GM13977 (cell line): ENCODE data around the gene RNGTT.

Experiments
- DNase-seq: peaks from one replicate; pipeline ENCODE4 v3.0.0; 2012; ENCODE audit warnings: low spot score
- in situ Hi-C: fragments of 300-500 bp; cut with MboI; formaldehyde crosslinking; loops from one replicate; pipeline ENCODE4 v1.12.0; 2022; ENCODE audit warnings: low sequenced_read_pairs, low pct_unique_long_range_greater_than_20kb, mixed read lengths, inconsistent platforms; ENCODE audit not compliant: unreplicated experiment
- TF ChIP-seq, protein P1 (sequence below): IDR thresholded peaks from 2 replicates; pipeline ENCODE4 v1.5.1; 2012; ENCODE audit warnings: mild to moderate bottlenecking, control low read depth; ENCODE audit not compliant: insufficient read depth; ENCODE audit errors: extremely low read depth, missing control alignments

RNGTT gene

DNA sequence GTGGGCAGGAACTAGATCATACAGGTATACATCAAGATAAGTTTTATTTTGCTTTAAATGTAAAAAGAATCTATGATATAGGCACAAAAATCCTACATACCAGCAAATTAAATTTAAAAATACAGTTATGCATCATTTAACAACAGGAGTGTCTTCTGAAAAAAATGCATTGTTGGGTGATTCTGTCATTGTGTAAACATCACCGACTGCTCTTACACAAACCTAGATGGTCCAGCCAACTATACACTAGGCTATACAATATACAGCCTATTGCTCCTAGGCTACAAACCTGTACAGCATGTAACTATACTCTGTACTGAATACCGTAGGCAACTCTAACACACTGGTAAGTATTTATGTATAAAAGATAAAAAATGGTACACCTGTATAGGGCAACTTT lies 139.4 kb downstream of the RNGTT start:
- TF ChIP-seq, protein P1, sequence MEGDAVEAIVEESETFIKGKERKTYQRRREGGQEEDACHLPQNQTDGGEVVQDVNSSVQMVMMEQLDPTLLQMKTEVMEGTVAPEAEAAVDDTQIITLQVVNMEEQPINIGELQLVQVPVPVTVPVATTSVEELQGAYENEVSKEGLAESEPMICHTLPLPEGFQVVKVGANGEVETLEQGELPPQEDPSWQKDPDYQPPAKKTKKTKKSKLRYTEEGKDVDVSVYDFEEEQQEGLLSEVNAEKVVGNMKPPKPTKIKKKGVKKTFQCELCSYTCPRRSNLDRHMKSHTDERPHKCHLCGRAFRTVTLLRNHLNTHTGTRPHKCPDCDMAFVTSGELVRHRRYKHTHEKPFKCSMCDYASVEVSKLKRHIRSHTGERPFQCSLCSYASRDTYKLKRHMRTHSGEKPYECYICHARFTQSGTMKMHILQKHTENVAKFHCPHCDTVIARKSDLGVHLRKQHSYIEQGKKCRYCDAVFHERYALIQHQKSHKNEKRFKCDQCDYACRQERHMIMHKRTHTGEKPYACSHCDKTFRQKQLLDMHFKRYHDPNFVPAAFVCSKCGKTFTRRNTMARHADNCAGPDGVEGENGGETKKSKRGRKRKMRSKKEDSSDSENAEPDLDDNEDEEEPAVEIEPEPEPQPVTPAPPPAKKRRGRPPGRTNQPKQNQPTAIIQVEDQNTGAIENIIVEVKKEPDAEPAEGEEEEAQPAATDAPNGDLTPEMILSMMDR: no peak
- DNase-seq: no peak
- in situ Hi-C loops: no loop called here

DNA sequence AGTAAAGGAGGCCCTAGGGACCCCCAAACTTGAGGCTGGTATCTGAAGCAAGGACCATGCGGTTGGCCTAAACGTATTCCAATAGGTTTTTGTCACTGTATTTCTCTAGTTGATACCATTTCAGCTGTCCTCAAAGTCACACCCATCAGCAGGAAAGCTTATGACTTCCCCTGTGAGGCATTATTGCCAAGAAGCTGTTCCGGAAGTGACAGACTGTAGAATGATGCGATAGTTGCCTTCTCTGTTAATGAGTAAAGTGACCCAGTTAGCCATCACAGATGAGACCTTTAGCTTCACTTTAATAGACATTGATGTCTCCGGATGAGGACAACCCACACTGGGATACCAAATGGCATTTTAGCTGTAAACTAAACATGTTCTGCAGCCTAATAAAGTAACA lies 147.9 kb downstream of the RNGTT start:
- DNase-seq: no peak
- in situ Hi-C loops: no loop called here
- TF ChIP-seq, protein P1: no peak

DNA sequence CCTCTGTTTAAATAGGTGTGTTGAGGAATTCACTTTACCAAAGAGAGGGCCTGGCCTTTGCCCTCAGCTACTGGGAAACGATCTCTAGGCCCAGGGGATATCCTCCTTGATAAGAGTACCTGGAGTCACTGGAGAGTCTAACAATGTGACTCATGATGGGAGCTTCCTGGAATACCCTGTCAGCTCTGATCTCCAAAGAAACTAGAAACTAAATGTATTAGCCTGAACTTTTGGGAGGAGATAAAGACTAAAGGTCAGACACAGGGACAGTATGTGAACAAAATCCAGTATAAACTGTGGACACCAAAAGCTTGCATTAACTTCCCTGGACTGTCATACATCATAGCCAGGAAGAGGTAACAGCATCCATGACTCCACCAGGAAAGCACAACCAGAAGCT lies 148.5 kb downstream of the RNGTT start:
- in situ Hi-C loops: no loop called here
- TF ChIP-seq, protein P1: no peak
- DNase-seq: no peak

DNA sequence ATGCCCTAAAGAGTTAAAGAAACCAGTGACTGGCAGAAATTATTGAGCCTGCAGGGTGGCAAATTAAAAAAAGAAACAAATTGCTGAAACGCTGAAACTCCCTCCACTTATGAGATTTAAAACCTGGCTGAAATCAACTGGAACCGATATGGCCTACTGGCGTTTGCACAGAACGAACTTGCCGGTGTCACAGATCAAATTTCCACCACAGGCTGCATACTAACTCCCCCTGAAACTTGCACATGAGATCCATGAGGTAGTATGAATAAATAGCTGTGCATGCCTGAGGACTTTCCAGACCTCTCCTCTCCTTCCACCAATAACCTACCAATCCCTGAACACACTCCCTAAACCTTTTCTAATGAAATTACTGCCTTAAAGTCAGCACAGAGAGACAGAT lies 150.4 kb downstream of the RNGTT start:
- TF ChIP-seq, protein P1: no peak
- DNase-seq: no peak
- in situ Hi-C loops: no loop called here

DNA sequence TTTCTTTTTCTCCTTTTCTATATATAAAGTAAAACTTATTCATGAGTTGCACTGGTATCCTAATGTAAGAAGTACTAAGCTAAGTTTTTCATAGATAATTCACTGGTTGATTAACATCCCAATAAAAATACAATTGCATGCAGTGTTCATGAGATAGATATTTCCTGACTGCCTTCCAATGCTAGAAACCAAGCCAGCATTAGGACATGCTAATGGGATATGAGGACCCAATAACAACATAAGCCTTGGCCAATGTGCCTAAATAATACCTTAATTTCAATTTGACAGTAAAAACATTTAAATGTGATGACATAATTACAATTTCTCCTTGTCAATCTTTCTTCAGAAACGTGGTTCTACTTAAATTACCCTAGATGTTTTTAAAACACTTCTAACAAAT lies 152.7 kb downstream of the RNGTT start:
- TF ChIP-seq, protein P1: no peak
- in situ Hi-C loops: no loop called here
- no peak for DNase-seq

DNA sequence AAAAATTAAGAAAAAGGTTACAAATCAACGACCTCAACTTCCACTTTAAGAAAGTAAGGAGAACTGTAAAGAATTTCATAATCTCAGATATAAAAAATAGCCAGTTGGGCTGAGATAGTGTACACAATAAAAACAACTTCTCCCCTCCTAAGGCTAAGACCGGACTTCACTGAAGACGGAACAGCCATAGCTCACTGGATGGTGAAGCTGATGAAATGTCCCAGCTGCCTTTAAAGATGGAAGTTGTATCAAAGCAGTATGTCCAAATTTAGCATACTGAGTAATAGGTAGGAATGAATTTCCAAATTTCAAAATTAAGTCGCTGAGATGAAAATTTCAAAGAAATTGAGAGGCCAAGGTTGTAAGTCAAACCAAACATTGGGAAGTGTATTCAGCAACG lies 153.3 kb downstream of the RNGTT start:
- TF ChIP-seq, protein P1: no peak
- no peak for DNase-seq
- in situ Hi-C loops: no loop called here

DNA sequence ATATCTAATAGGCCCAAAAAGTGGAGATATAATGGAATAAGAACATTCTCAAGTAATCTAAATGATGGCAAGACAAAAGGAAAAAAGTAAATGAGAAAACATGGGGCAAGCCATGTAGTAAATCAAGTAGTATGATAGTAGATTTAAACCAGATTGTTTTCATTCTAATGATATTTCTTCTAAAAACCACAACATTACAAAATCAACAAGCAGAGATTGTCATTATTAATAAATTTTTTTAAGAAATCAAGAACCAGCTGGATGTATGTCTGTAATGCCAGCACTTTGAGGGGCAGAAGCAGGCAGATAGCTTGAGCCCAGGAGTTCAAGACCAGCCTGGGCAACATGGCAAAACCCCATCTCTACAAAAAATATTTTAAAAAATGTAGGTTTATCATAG lies 155.0 kb downstream of the RNGTT start:
- TF ChIP-seq, protein P1: no peak
- in situ Hi-C loops: no loop called here
- DNase-seq: no peak
